ENCODE measurements around the gene KNOP1. TPM values are rescaled to one million over a fixed set of nuclear protein-coding genes. Genes with fewer than 3 reads are reported as not detected.
A peak's percentile ranks its signal among the peaks of the same experiment; 100 is the strongest.
"Not testable (repeated sequence)": the region's sequence is repeated elsewhere in the genome, so short reads cannot be mapped to it uniquely, and the experiment has no call there.

Gene KNOP1
- total RNA-seq, 1 donor from 2014 or later: 6.7 TPM

DNA sequence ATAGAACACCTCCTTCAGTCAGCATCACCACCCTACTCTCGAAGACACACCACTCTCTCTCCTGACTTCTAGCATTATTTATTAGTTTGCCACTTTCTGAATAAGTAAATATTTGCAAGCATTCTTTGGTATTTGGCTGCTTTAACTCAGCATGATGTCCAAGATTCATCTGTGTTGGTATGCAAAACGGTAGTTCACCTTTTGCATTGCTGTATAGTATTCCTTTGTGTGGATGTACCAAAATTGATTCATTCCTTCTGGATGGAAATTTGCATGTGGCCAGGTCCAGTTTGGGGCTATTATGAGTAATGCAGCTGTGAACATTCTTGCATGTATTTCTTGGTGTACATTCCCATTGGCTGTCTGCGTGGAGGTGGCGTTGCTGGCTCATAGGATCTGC lies 32.9 kb downstream of the KNOP1 start:
- DNase-seq: no peak
- Histone ChIP-seq H3K27me3 (ENCODE audit: low read depth) (no peaks in the 10 kb centered on the region), H3K4me1 (peaks cover 12% of the 10 kb centered on the region), H3K4me3 (no peak overlapping the region), H3K27ac (replicated peaks) (no peak overlapping the region), H3K36me3 (peaks cover 66% of the 10 kb centered on the region), H3K9me3 (replicated peaks) (peaks cover 9% of the 10 kb centered on the region)
- intact Hi-C loops (cut with micrococcal nuclease): no loop called here
- TF ChIP-seq, protein P1, sequence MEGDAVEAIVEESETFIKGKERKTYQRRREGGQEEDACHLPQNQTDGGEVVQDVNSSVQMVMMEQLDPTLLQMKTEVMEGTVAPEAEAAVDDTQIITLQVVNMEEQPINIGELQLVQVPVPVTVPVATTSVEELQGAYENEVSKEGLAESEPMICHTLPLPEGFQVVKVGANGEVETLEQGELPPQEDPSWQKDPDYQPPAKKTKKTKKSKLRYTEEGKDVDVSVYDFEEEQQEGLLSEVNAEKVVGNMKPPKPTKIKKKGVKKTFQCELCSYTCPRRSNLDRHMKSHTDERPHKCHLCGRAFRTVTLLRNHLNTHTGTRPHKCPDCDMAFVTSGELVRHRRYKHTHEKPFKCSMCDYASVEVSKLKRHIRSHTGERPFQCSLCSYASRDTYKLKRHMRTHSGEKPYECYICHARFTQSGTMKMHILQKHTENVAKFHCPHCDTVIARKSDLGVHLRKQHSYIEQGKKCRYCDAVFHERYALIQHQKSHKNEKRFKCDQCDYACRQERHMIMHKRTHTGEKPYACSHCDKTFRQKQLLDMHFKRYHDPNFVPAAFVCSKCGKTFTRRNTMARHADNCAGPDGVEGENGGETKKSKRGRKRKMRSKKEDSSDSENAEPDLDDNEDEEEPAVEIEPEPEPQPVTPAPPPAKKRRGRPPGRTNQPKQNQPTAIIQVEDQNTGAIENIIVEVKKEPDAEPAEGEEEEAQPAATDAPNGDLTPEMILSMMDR (IDR thresholded peaks at IDR 0.05; ENCODE audit: borderline replicate concordance): no peak

DNA sequence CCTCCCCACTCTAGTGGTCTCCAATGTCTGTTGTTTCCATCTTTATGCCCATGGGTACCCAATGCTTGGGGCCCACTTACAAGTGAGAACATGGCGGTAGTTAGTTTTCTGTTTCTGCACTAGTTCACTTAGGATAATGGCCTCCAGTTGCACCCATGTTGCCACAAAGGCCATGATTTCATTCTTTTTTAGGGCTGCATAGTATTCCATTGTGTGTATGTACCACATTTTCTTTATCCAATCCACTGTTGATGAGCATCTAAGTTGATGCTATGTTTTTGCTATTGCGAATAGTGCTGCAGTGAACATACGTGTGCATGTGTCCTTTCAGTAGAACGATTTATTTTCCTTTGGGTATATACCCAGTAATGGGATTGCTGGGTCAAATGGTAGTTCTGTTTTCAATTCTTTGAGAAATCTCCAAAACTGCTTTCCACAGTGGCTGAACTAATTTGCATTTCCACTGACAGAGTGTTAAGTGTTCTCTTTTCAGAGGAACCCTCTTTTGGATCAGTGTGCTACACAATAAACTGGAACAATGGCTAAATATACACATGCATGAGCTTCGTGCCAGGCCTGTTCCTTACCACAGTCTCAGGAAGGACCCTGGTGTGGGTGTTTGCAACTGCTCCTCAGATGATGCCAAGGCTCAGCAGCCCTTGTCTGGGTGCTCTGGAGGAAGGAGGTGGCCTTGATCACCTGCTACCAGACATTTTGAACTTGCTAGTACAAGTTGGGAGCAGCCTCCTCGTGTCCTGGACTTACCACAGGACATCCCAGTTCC lies 34.4 kb downstream of the KNOP1 start:
- no peak for DNase-seq
- intact Hi-C loops (cut with micrococcal nuclease): no loop called here
- Histone ChIP-seq H3K9me3 (replicated peaks) (peaks cover 9% of the 10 kb centered on the region), H3K4me1 (peaks cover 6% of the 10 kb centered on the region), H3K27me3 (ENCODE audit: low read depth) (no peaks in the 10 kb centered on the region), H3K27ac (replicated peaks) (no peak overlapping the region), H3K36me3 (peaks cover 64% of the 10 kb centered on the region), H3K4me3 (no peak overlapping the region)
- TF ChIP-seq, protein P1 (IDR thresholded peaks at IDR 0.05; ENCODE audit: borderline replicate concordance): no peak

DNA sequence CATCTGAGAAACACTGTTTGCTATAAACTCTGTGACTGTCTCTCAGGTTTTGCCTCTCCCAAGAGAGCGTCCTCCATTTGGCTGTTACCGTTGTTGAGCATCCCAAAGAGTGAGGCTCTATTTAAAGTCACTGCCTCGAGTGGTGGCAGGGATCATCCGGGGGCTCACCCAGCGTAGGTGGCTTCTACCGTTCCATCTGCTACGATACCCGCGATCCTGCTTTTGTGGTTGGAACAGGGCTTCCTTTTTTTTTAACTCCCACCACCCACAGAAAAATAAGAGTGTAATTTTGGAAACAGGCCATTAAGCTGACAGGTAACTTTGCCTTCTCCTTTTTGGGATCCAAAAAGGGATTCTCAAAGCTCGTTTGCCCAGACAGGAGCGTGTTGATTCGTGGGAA lies 36.4 kb downstream of the KNOP1 start:
- peaks cover 15% of the 10 kb centered on the region for H3K4me1 ChIP-seq
- H3K36me3 ChIP-seq: peaks cover 46% of the 10 kb centered on the region
- H3K9me3 ChIP-seq (replicated peaks): peaks cover 9% of the 10 kb centered on the region
- no peak overlapping the region for H3K4me3 ChIP-seq
- no peak for DNase-seq
- no peak overlapping the region for H3K27ac ChIP-seq (replicated peaks)
- H3K27me3 ChIP-seq (ENCODE audit: low read depth): no peaks in the 10 kb centered on the region
- TF ChIP-seq, protein P1 (IDR thresholded peaks at IDR 0.05; ENCODE audit: borderline replicate concordance): no peak
- intact Hi-C loops (cut with micrococcal nuclease): no loop called here

DNA sequence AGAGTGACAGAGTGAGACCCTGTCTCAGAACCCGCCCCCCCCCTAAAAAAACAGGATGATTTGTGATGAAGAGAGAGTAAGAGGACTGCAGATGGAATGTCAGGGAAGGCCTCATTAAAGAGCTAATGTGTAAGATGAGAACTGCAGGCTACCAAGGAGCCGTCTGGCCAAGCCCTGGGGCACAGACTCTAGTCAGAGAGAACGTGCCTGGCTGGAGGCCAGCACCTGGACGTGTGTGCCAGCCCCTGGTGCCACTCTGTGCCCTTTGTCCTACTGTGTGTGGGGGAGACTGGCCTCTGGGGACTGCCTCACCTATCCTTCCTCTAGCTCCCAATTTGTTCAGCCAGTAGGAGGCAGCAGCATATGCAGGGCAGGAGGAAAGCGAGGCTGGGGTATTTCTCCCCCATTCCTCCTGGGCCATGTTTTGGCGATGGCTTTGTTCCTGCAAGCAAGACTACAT lies 37.1 kb downstream of the KNOP1 start:
- H3K27me3 ChIP-seq (ENCODE audit: low read depth): no peaks in the 10 kb centered on the region
- no peak overlapping the region for H3K27ac ChIP-seq (replicated peaks)
- no peak for DNase-seq
- intact Hi-C loops (cut with micrococcal nuclease): no loop called here
- peaks cover 39% of the 10 kb centered on the region for H3K36me3 ChIP-seq
- H3K4me1 ChIP-seq: peaks cover 15% of the 10 kb centered on the region
- peaks cover 9% of the 10 kb centered on the region for H3K9me3 ChIP-seq (replicated peaks)
- no peak overlapping the region for H3K4me3 ChIP-seq
- TF ChIP-seq, protein P1 (IDR thresholded peaks at IDR 0.05; ENCODE audit: borderline replicate concordance): peak; percentile 36

DNA sequence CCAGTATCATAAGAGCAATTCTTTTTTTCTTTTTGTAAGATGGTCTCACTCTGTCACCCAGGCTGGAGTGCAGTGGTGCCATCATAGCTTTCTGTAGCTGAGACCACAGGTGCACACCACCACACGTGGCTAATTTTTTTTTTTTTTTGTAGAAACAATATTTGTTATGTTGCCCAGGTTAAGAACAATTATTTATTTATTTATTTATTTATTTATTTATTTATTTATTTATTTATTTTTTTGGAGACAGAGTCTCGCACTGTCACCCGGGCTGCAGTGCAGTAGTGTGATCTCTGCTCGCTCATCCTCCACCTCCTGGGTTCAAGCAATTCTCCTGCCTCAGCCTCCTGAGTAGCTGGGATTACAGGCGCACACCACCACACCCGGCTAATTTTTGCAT lies 38.7 kb downstream of the KNOP1 start:
- intact Hi-C loops (cut with micrococcal nuclease); H3K4me3 ChIP-seq; DNase-seq; H3K27ac ChIP-seq (replicated peaks); H3K27me3 ChIP-seq (ENCODE audit: low read depth); H3K9me3 ChIP-seq (replicated peaks): not testable (repeated sequence)
- peaks cover 15% of the 10 kb centered on the region for H3K4me1 ChIP-seq
- H3K36me3 ChIP-seq: peaks cover 30% of the 10 kb centered on the region

DNA sequence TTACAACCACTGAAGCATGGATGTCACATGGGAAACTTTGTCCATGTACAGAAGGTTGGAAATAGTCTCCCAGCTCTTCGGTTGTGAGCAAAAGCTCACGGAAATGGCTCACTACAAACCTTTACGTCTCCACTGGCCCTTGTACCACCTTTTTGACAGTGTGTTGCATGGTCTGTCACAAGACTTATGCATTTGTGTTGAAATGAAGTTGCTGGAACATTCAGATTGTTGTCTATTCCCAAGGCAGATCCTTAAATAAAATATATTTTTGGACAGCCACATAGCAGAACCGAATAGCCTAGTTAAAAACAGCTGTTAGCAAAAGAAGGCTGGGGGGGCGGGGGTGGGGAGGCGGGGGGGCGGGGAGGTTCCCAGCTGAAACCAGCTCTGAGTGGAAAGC lies 39.2 kb downstream of the KNOP1 start:
- Histone ChIP-seq H3K27ac (replicated peaks) (no peak overlapping the region), H3K27me3 (ENCODE audit: low read depth) (no peaks in the 10 kb centered on the region), H3K4me3 (no peak overlapping the region), H3K4me1 (peaks cover 15% of the 10 kb centered on the region), H3K36me3 (peaks cover 25% of the 10 kb centered on the region), H3K9me3 (replicated peaks) (no peaks in the 10 kb centered on the region)
- intact Hi-C loops (cut with micrococcal nuclease): no loop called here
- DNase-seq: no peak
- TF ChIP-seq, protein P1 (IDR thresholded peaks at IDR 0.05; ENCODE audit: borderline replicate concordance): no peak
